Spleen (tissue), 7 donors: ENCODE data around the gene ELN.

Experiments
- CTCF ChIP-seq, 11 experiments: fragments of 200-600 bp in 7 of 11; fragments of 450-650 bp in 4 of 11; sonication (generic) in 4 of 11; IDR thresholded peaks in 8 of 11; conservative IDR thresholded peaks in 3 of 11; 1 replicate in 7 of 11; 2 replicates in 4 of 11; pipeline versions ENCODE4 v1.4.0 to v1.8.0; 2016 to 2021; ENCODE audit warnings: antibody characterized with exemption in 11 of 11, inconsistent platforms in 4 of 11, mild to moderate bottlenecking in 1 of 11
- POLR2A ChIP-seq, 3 donors: fragments of 450-650 bp; IDR thresholded peaks; one replicate each; pipeline ENCODE4 v1.5.1; 2017; ENCODE audit warnings: antibody characterized with exemption in 3 of 3, mild to moderate bottlenecking in 1 of 3
- POLR2AphosphoS5 ChIP-seq, 3 donors: sonication (generic); formaldehyde crosslinking; IDR thresholded peaks; one replicate each; pipeline ENCODE4 v1.5.1; 2017; ENCODE audit warnings: antibody characterized with exemption in 3 of 3
- donor health status: DM: no; HTN: no; CAD: no; lungs with moderate emphysema.
- donor health status: DM: no; HTN: no; CAD: no.
- donor health status: DM: no; HTN: no; CAD: no.

DNA sequence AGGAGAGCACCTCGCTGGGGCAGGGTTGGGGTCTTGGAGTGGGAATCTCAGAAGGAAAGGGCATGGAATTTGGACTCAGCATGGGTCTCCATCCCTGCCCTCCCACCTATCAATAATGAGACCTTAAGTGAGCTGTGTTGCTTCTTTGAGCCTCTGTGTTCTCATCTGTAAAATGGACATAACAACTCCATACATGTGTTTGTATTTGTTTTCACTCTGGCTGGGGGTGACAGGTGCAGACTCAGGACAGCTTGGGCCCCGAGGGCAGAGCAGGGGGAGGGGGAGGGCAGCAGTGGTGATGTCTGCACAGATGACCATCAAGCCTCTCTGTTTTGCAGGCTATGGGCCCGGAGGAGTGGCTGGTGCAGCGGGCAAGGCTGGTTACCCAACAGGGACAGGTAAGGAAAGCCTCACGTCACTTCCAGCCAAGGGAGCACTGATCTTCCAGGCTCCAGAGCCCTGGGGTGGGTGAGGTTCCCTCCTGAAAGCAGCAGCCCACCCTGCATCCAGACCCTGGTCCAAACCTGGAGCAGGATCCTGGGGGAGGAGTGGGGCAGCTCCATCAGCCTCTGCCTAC lies 19.9 kb downstream of the ELN start:
- TF ChIP-seq CTCF (IDR thresholded peaks at IDR 0.05 in 8 of 11, conservative IDR thresholded peaks at IDR 0.05 in 3 of 11) = no peak
- no peak for TF ChIP-seq POLR2A (IDR thresholded peaks at IDR 0.05)
- no peak for TF ChIP-seq POLR2AphosphoS5 (IDR thresholded peaks at IDR 0.05)
